Activated naive CD4-positive, alpha-beta T cell treated with anti-CD3 and anti-CD28 coated beads, Interleukin-2, amount 50 U/mL, for 16 hours (primary cell): ENCODE results near the gene NAV2.

ENCODE experiments used
- DNase-seq: peaks from one replicate; pipeline ENCODE4 v3.0.0-alpha.2; 2020

NAV2 gene

DNA sequence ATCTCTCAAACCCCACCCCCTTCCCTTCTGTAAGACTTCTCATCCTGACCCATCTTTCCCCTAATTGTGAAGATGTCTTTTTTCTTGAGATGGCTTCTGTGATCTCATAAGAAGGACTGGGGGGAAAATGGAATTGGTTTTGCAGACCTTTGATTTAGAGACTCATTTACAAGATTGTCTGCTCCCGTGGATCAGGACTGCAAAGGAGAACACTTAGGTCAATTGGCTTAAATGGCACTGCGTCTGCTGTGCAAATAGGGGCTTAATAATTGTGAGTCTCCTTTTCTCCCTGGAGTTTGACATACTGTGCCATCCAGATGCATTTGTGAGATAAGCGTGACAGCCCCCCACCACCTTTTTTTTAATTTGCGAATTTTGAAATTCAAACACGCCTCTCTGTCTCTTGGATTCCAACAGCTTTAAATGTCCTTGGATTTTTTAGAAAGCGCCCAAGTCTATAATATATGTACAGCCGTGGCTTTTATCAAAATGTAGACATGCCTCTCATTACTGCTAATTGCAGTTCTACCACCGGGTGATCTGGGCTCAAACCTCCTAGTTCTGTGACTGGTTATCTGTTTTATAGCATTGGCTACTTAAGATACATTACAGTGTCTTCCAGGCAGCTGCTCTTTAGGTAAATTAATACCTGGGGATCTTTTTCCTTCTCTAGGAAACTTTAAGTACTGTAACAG, 297.7 kb downstream of the NAV2 start:
- DNase-seq: no peak

DNA sequence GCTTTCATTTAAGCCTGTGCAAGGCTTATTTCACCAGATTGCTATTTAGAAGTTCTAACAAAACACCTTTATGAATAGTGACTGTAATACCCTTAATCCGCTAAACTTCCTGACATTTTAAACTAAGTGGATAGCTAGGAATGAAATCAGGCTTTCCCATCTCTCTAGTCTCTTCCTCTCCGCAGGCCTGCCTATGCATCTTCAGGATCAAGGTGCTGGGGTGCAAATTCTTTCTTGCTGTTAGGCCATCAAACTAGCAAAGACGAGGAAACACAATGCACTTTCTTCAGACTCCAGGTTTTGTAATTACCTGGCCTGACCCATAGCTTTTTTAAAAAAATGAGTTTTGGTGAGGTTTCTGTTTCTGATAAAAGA, 298.2 kb downstream of the NAV2 start:
- DNase-seq: no peak

DNA sequence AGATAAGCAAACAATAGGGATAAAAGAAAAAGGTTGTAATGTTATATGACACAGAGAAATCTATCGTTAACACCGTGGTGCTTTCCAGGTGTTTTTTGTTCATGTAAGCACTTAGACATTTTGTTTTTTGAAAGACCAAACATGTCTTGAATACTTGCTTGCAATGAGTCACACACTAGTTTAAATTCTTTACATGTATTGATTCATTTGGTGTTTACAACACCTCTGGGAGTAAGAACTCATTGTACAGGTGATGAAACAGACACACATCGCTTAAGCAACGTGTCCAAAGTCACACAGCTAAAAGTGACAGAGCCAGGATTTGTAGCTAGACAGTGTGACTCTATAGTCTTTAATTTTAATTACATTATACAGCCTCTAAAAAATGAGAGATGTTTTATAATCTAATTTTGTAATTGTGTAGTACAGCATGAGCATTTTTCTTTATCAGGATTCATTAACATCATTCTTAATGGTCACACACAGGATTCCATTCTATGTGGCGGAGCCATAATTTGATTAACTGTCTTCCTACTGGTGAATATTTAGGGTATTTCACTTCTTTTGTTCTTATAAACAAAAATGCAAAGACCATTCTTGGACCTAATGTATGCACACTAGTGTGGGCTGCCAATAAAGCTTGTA, 298.8 kb downstream of the NAV2 start:
- DNase-seq: no peak

GRCh38 chr11:20013346-20014066, 300.9 kb downstream of the NAV2 start:
- no peak for DNase-seq

DNA sequence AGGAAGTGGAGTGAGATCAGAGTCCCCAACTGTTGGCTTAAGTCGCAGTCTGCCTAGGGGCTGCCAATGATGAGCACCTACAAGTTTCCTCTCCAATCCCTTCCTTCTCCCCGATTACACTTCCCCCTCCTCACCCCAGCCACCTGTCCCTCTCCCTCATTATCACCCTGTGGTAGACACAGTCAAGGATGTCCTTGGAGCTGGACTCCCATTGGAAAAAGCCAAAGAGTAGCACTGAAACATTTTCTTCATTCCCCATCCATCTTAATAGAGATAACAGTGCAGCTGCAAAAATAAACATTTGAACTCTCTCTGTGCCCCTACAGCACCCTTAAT, 301.4 kb downstream of the NAV2 start:
- no peak for DNase-seq

GRCh38 chr11:20015101-20015500, 302.5 kb downstream of the NAV2 start:
- no peak for DNase-seq

DNA sequence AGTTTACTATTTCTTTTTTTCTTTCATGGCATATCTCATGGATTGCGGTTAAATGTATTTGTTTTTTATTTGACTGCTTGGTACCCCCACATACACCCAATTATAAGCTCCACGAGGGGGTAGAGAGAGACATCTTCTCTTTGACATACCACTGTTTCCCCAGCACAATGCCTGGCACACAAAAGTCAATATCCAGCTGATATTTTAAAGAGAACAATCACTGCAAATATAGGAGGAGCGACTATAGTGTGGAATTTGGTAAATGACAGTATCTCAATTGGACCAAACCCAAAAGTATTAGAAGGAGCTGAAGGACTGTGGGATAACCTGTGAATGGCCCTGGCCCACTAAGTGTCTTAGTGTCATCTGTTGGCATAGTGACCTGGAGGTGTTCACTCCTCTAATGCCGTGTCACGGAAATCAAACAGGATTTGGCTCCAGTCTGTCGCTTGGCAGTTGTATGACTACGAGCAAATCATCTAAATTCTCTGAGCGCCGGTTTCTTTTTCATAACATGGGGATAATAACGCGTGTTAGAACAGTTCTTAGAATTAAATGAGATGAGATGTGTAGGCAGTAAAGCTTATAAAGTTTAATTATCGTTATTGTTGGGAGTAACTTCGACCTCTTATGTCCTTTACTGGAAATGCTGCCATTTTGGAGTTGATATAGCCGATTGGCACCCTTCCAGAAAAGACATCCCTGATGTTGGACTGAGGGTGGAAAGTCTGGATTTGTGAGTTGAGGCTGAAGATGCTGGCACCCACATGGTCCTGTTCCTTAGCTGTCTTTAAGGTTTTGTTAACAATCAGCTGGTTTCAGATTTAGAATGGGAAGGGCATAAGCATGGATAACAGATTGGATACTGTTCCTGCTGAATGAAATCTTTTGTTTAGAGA, 303.1 kb downstream of the NAV2 start:
- DNase-seq: no peak

DNA sequence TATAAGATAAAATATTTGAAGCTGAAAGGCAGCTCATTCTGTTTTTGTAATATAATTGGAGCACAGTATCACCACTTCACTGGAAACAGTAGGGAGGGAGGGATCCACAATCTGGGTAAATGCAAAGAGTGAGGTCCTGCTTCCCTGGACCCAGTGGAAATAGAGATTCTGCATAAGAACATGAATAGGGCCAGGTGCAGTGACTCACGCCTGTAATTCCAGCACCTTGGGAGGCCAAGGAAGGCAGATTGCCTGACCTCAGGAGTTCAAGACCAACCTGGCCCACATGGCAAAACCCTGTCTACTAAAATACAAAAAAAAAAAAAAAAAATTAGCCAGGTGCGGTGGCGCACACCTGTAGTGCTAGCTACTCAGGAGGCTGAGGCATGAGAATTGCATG, 303.9 kb downstream of the NAV2 start:
- DNase-seq: no peak

DNA sequence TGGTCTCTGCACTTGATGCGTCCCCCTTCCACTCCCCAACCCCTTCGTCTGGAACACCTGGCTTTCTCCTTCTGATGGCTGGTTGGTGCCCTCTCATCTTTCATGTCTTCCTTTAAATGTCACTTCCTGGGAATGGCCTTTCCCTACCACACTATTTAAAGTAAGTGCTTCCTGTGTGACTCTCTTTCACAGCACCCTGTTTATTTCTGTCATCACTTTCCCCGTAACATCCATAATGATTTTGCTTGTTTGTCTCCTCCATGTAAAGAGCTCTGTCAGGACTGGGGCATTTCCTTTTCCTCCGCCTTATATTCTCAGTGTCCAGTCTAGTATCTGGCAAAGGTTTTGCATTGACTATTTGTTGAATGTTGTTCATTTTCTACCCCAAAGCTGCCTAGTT, 304.7 kb downstream of the NAV2 start:
- DNase-seq: no peak

- no peak for DNase-seq
Observed at GRCh38 chr11:20020198-20020597, 307.6 kb downstream of the NAV2 start.

GRCh38 chr11:20020716-20021115, 308.1 kb downstream of the NAV2 start:
- DNase-seq: no peak

DNA sequence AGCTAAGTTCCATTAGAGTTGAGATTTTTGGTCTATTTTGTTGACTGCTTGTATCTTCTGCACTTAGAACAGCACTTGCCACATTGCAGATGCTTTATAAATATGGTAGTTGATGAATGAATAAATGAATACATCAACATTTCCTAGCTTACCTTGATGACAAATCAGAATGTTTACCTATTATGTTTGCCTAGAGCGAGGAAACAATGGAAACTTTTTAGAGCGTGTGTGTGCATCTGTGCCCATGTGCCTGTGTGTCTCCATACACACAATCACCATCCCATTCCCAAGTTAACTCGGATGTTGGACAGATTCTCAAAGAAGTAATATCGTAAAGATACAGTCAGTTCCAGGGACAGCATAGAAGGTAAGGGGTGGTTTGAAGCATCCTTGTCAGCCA, 308.6 kb downstream of the NAV2 start:
- DNase-seq: no peak

- no peak for DNase-seq
Observed at GRCh38 chr11:20021771-20022362, 309.2 kb downstream of the NAV2 start.

GRCh38 chr11:20022363-20023081, 309.9 kb downstream of the NAV2 start:
- DNase-seq: no peak

DNA sequence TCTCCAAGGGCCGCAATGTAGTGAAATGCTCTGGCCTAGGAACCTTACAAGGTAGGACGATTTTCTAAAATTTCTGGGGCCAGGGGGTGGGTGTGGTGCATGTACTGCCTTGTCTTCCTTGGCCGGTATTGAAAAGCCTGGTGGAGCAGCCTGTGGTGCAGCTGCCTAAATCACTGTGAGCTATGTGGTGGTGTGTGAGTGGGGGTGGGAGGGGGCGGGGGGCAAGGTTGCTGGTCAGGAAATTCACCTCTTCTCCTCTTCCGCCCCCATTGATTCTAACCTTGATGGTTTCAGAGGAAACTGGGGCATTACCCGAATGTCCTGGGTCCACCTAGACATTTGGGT, 310.4 kb downstream of the NAV2 start:
- no peak for DNase-seq

DNA sequence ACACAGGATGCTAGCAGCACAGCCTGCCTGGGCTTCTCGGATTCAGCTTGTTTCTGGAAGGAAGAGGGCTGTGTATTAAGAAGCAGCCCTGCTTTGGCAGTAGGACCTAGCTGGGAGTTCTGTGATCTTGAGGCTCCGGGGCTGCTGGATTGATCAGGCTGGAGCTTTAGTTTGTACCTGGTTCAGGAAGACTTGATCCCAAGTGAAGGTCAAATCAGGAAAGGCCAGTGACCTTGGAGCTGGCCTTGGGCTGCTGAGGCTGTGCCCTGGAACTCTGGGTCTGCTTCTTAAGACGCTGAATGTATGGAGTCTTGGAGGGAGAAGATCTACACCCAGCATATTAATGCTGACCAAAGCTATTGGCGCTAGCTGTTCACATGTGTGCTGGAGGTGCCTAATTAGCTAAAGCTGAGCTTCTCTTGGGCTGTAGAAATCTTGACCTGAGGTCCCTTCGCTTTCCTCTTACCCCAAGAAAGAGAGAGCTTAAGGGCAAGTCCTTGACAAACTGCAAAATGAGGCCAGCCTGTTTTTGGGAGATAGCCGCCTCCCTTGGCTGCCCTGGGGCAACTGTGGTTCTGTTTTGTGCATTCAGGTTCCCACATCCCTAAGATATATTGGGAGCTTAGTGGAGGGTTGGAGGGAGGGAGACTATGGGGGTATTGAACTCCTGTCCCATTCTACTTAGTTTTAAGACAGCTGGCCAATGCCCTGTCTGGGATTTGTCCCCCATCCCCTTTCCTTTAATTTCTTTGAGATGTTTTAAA, 311.7 kb downstream of the NAV2 start:
- DNase-seq: no peak

GRCh38 chr11:20025332-20025840, 312.7 kb downstream of the NAV2 start:
- no peak for DNase-seq

DNA sequence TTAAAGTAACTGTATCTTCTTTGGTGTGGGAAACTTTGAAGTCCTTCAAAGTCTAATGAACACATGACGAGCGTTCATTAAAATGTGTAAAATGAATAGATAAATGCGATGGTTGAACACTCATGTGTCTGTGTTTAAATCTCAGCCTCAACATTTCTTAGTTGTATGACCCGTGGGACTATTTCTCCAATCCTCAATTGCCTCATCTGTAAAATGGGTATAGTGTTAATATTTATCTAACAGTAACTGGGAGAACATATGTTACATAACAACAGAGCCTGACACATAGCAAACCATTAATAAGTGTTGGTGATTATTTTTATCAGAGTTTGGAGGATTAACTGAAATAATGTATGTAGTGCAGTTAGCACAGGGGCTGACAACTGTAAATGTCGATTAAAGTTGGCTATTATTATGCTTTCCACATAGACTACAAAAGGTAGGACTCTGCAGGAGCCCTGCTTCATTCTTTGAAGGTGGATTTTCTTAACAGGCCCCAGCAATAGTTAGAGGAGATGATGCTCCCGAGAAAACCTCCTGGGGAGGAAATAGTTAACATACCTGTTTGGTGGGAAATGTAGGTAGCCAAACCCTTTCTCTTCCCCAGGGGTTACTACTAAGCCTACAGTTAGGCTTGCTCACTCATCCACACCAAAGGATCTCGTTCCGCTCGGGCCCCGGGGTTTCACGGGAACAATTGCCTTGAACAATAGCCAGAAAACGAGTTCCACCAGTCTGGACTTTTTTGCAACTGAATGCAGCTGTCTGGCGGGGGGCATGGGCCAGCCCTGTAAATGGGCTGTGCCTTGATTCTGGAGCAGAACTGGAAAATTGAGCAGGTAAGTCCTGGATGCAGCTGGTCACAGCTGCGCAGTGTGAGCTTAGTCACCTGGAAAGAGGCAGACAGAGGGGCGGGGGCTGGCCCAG, 314.3 kb downstream of the NAV2 start:
- DNase-seq: no peak

GRCh38 chr11:20027556-20028013, 314.9 kb downstream of the NAV2 start:
- no peak for DNase-seq

GRCh38 chr11:20029193-20029592, 316.6 kb downstream of the NAV2 start:
- DNase-seq: no peak
